HG03108 (cell line): ENCODE measurements around the gene GSS.

ENCODE experiments used
- ATAC-seq: cut with Tn5 transposase; IDR thresholded peaks from one replicate; pipeline ENCODE4 v1.9.1; 2021; ENCODE audit warnings: moderate library complexity; ENCODE audit not compliant: unreplicated experiment

GSS gene

GRCh38 chr20:34949120-34949519 is 6.5 kb downstream of the GSS start:
- no peak for ATAC-seq

GRCh38 chr20:34948030-34948429 is 7.6 kb downstream of the GSS start:
- no peak for ATAC-seq

GRCh38 chr20:34947336-34947735 is 8.3 kb downstream of the GSS start:
- no peak for ATAC-seq

- no peak for ATAC-seq
Measured at GRCh38 chr20:34946661-34947060, 8.9 kb downstream of the GSS start.

- no peak for ATAC-seq
Measured at GRCh38 chr20:34945315-34946077, 10.1 kb downstream of the GSS start.

GRCh38 chr20:34943808-34944567 is 11.6 kb downstream of the GSS start:
- ATAC-seq: no peak

GRCh38 chr20:34942301-34942700 is 13.3 kb downstream of the GSS start:
- no peak for ATAC-seq

GRCh38 chr20:34941226-34941625 is 14.4 kb downstream of the GSS start:
- no peak for ATAC-seq

- ATAC-seq: no peak
Measured at GRCh38 chr20:34940081-34940481, 15.5 kb downstream of the GSS start.

GRCh38 chr20:34938466-34939163 is 17.0 kb downstream of the GSS start:
- ATAC-seq: no peak

GRCh38 chr20:34931771-34932170 is 23.8 kb downstream of the GSS start:
- ATAC-seq: no peak

- no peak for ATAC-seq
Measured at GRCh38 chr20:34928411-34928810, 27.2 kb downstream of the GSS start.

- no peak for ATAC-seq
Measured at GRCh38 chr20:34927736-34928135, 27.9 kb downstream of the GSS start.

GRCh38 chr20:34926581-34926980 is 29.0 kb downstream of the GSS start:
- no peak for ATAC-seq

- ATAC-seq: no peak
Measured at GRCh38 chr20:34925981-34926380, 29.6 kb downstream of the GSS start.

- ATAC-seq: no peak
Measured at GRCh38 chr20:34925341-34925740, 30.3 kb downstream of the GSS start.

GRCh38 chr20:34923414-34923813 is 32.2 kb downstream of the GSS start:
- no peak for ATAC-seq

GRCh38 chr20:34922654-34923381 is 32.8 kb downstream of the GSS start:
- ATAC-seq: no peak

- no peak for ATAC-seq
Measured at GRCh38 chr20:34921436-34921835, 34.2 kb downstream of the GSS start.

GRCh38 chr20:34920055-34920454 is 35.6 kb downstream of the GSS start:
- ATAC-seq: no peak

GRCh38 chr20:34916774-34917354 is 38.7 kb downstream of the GSS start:
- no peak for ATAC-seq
